GM19324 (cell line): ENCODE results near the gene STARD7.

Source experiments
- ATAC-seq: cut with Tn5 transposase; IDR thresholded peaks from one replicate; pipeline ENCODE4 v1.9.1; 2021; ENCODE audit warnings: mild to moderate bottlenecking, moderate library complexity; ENCODE audit not compliant: unreplicated experiment, low FRiP score

STARD7 gene

GRCh38 chr2:96139181-96139758, 69.4 kb downstream of the STARD7 start:
- ATAC-seq = no peak

GRCh38 chr2:96138179-96139145, 70.2 kb downstream of the STARD7 start, which contains the start of gene ASTL:
Gene ASTL, minus strand, starts transcription at chr2:96138502. Its CDS starts 66 bp downstream, at chr2:96138436.
- no peak for ATAC-seq

- no peak for ATAC-seq
Observed at GRCh38 chr2:96137321-96138178, 71.1 kb downstream of the STARD7 start.

- no peak for ATAC-seq
Observed at GRCh38 chr2:96136129-96136720, 72.4 kb downstream of the STARD7 start.

- no peak for ATAC-seq
Observed at GRCh38 chr2:96135621-96136020, 73.0 kb downstream of the STARD7 start.

- no peak for ATAC-seq
Observed at GRCh38 chr2:96135171-96135570, 73.5 kb downstream of the STARD7 start.
